ENCODE measurements around the gene FAM3A.

FAM3A gene

DNA sequence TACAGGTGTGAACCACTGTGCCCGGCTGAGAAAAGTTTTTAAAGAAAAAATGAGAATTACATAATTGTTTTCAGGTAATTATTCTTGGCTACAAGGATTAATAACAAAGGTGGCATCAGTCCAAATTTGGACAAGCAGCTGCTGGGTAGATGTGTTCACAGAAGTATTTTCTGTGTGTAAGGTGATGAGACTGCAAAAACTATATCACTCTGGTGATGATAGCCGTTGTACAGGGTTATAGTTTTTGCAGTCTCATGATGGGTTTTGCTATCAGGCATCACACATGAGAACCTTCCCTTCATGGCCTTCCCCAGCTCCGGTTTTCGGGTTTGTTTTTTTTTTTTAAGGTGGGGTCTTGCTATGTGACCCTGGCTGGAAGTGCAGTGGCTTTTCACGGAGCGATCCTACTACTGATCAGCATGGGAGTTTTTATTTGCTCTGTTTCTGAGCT lies 20.5 kb downstream of the FAM3A start:
- H3K9ac ChIP-seq (ENCODE audit: insufficient read length, low read depth) = no peak overlapping the region
- H3K36me3 ChIP-seq (ENCODE audit: insufficient read depth, insufficient read length, low read length) = no peaks in the 10 kb centered on the region
- no peak for TF ChIP-seq ZNF274 (IDR thresholded peaks at IDR 0.05; ENCODE audit: low read depth, low read length)
- TF ChIP-seq SUZ12 (IDR thresholded peaks at IDR 0.05; ENCODE audit: extremely low read depth, insufficient read depth, insufficient read length) = no peak
- no peak for TF ChIP-seq YY1 (IDR thresholded peaks at IDR 0.05; ENCODE audit: insufficient read depth, insufficient read length)
- no peaks in the 10 kb centered on the region for H3K9me3 ChIP-seq (ENCODE audit: insufficient read depth, low read length)
- no peaks in the 10 kb centered on the region for H3K4me1 ChIP-seq (ENCODE audit: insufficient read depth, insufficient read length)
- DNase-seq (ENCODE audit: low read depth, low spot score) = no peak
- no peaks in the 10 kb centered on the region for H3K27me3 ChIP-seq (ENCODE audit: insufficient read depth, insufficient read length)
- no peak overlapping the region for H3K4me3 ChIP-seq (ENCODE audit: insufficient read length, low read depth)

GRCh38 chrX:154494715-154495114 lies 21.3 kb downstream of the FAM3A start:
- DNase-seq (ENCODE audit: low read depth, low spot score) = no peak
- Histone ChIP-seq H3K4me3 (ENCODE audit: insufficient read length, low read depth) (no peak overlapping the region), H3K27me3 (ENCODE audit: insufficient read depth, insufficient read length) (no peaks in the 10 kb centered on the region), H3K4me1 (ENCODE audit: insufficient read depth, insufficient read length) (no peaks in the 10 kb centered on the region), H3K9ac (ENCODE audit: insufficient read length, low read depth) (no peak overlapping the region), H3K36me3 (ENCODE audit: insufficient read depth, insufficient read length, low read length) (no peaks in the 10 kb centered on the region), H3K9me3 (ENCODE audit: insufficient read depth, low read length) (no peaks in the 10 kb centered on the region)
- TF ChIP-seq YY1 (IDR thresholded peaks at IDR 0.05; ENCODE audit: insufficient read depth, insufficient read length) (no peak), SUZ12 (IDR thresholded peaks at IDR 0.05; ENCODE audit: extremely low read depth, insufficient read depth, insufficient read length) (no peak), ZNF274 (IDR thresholded peaks at IDR 0.05; ENCODE audit: low read depth, low read length) (no peak)

DNA sequence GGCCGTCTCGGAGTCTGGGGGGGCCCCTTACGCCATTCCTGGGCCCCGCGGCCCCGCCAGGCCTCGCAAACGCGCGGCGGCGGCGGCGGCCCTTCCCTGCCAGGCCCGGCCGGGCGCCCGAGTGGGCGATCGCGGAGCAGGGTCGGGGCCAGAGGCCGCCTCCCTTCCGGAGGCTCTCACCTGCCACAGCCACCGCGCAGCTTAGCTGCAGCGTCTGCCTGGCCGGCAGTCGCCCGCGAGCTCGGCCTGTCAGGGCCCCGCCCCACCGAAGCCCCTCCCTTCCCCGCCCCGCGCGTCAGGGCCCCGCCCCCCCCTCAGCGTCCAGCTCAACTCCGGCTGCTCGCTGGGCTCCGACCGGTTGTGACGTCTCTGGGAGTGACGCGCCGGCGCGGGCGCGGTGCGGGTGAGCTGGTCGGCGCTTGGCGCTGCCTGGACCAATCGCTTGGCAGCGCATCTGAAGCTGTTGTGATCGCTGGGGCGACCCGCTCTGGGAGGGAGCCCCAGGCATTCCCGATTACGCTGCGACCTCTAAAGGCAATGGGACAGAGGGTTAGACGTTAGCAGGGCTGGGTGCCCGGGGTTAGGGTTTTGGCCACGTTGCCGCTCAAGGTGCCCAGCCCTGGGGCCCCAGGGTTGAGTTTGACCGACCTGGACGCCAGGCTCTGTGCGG lies 25.5 kb downstream of the FAM3A start, which contains the start of gene SLC10A3:
Gene SLC10A3 (minus strand): TSS at position 216 of the 670 bp plus-strand sequence. CDS start 1,689 bp downstream, outside the sequence.
- Histone ChIP-seq H3K4me1 (ENCODE audit: insufficient read depth, insufficient read length) (no peaks in the 10 kb centered on the region), H3K36me3 (ENCODE audit: insufficient read depth, insufficient read length, low read length) (peaks cover 9% of the 10 kb centered on the region), H3K9ac (ENCODE audit: insufficient read length, low read depth) (peak within 1 kb of the TSS; percentile 80), H3K9me3 (ENCODE audit: insufficient read depth, low read length) (no peaks in the 10 kb centered on the region), H3K27me3 (ENCODE audit: insufficient read depth, insufficient read length) (no peaks in the 10 kb centered on the region), H3K4me3 (ENCODE audit: insufficient read length, low read depth) (peak within 1 kb of the TSS; percentile 34)
- TF ChIP-seq SUZ12 (IDR thresholded peaks at IDR 0.05; ENCODE audit: extremely low read depth, insufficient read depth, insufficient read length) (no peak), YY1 (IDR thresholded peaks at IDR 0.05; ENCODE audit: insufficient read depth, insufficient read length) (no peak), ZNF274 (IDR thresholded peaks at IDR 0.05; ENCODE audit: low read depth, low read length) (no peak)
- peak; percentile 78 for DNase-seq (ENCODE audit: low read depth, low spot score)

- Histone ChIP-seq H3K4me3 (ENCODE audit: insufficient read length, low read depth) (peak overlapping the region; percentile 34), H3K36me3 (ENCODE audit: insufficient read depth, insufficient read length, low read length) (peaks cover 14% of the 10 kb centered on the region), H3K27me3 (ENCODE audit: insufficient read depth, insufficient read length) (no peaks in the 10 kb centered on the region), H3K4me1 (ENCODE audit: insufficient read depth, insufficient read length) (no peaks in the 10 kb centered on the region), H3K9me3 (ENCODE audit: insufficient read depth, low read length) (no peaks in the 10 kb centered on the region), H3K9ac (ENCODE audit: insufficient read length, low read depth) (peak overlapping the region; percentile 80)
- no peak for DNase-seq (ENCODE audit: low read depth, low spot score)
- TF ChIP-seq SUZ12 (IDR thresholded peaks at IDR 0.05; ENCODE audit: extremely low read depth, insufficient read depth, insufficient read length) (no peak), ZNF274 (IDR thresholded peaks at IDR 0.05; ENCODE audit: low read depth, low read length) (no peak), YY1 (IDR thresholded peaks at IDR 0.05; ENCODE audit: insufficient read depth, insufficient read length) (no peak)
These were observed 26.0 kb downstream of the FAM3A start for GRCh38 chrX:154490021-154490413.

DNA sequence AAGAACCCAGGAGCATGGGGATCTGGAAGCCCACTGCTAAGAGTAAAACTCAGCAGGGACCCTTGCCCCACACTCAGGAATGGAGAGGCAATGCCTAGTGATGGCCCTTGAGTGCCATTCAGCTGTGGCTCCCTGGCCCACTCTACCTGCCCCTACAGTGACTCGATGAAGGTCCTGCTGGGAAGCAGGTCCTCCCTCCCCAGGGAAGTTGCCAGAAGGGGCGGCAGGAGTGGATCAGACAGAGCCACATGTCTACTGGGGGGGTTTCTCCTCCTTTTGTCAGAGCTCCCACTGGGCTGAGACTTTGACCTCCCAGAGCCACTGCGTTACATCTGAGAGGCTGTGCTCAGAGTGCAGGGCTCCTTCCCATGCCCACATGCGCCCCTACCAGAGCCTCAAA lies 26.9 kb downstream of the FAM3A start:
- Histone ChIP-seq H3K4me1 (ENCODE audit: insufficient read depth, insufficient read length) (no peaks in the 10 kb centered on the region), H3K36me3 (ENCODE audit: insufficient read depth, insufficient read length, low read length) (peaks cover 23% of the 10 kb centered on the region), H3K4me3 (ENCODE audit: insufficient read length, low read depth) (no peak overlapping the region), H3K9me3 (ENCODE audit: insufficient read depth, low read length) (no peaks in the 10 kb centered on the region), H3K27me3 (ENCODE audit: insufficient read depth, insufficient read length) (no peaks in the 10 kb centered on the region), H3K9ac (ENCODE audit: insufficient read length, low read depth) (no peak overlapping the region)
- no peak for TF ChIP-seq SUZ12 (IDR thresholded peaks at IDR 0.05; ENCODE audit: extremely low read depth, insufficient read depth, insufficient read length)
- no peak for TF ChIP-seq YY1 (IDR thresholded peaks at IDR 0.05; ENCODE audit: insufficient read depth, insufficient read length)
- TF ChIP-seq ZNF274 (IDR thresholded peaks at IDR 0.05; ENCODE audit: low read depth, low read length) = no peak
- DNase-seq (ENCODE audit: low read depth, low spot score) = no peak

GRCh38 chrX:154488336-154489075 lies 27.5 kb downstream of the FAM3A start:
- no peak overlapping the region for H3K9ac ChIP-seq (ENCODE audit: insufficient read length, low read depth)
- peaks cover 28% of the 10 kb centered on the region for H3K36me3 ChIP-seq (ENCODE audit: insufficient read depth, insufficient read length, low read length)

More at GRCh38 chrX:154488336-154489075, 27.5 kb downstream of the FAM3A start:
- no peaks in the 10 kb centered on the region for H3K4me1 ChIP-seq (ENCODE audit: insufficient read depth, insufficient read length)
- no peaks in the 10 kb centered on the region for H3K9me3 ChIP-seq (ENCODE audit: insufficient read depth, low read length)
- TF ChIP-seq SUZ12 (IDR thresholded peaks at IDR 0.05; ENCODE audit: extremely low read depth, insufficient read depth, insufficient read length) (no peak), ZNF274 (IDR thresholded peaks at IDR 0.05; ENCODE audit: low read depth, low read length) (no peak), YY1 (IDR thresholded peaks at IDR 0.05; ENCODE audit: insufficient read depth, insufficient read length) (no peak)
- H3K4me3 ChIP-seq (ENCODE audit: insufficient read length, low read depth) = no peak overlapping the region
- no peak for DNase-seq (ENCODE audit: low read depth, low spot score)
- H3K27me3 ChIP-seq (ENCODE audit: insufficient read depth, insufficient read length) = no peaks in the 10 kb centered on the region
